HG03045 (cell line): ENCODE data around the gene DMWD.

Experiments used
- ATAC-seq: cut with Tn5 transposase; IDR thresholded peaks from one replicate; pipeline ENCODE4 v1.9.1; 2021; ENCODE audit warnings: mild to moderate bottlenecking, moderate library complexity; ENCODE audit not compliant: unreplicated experiment

DMWD gene, protein sequence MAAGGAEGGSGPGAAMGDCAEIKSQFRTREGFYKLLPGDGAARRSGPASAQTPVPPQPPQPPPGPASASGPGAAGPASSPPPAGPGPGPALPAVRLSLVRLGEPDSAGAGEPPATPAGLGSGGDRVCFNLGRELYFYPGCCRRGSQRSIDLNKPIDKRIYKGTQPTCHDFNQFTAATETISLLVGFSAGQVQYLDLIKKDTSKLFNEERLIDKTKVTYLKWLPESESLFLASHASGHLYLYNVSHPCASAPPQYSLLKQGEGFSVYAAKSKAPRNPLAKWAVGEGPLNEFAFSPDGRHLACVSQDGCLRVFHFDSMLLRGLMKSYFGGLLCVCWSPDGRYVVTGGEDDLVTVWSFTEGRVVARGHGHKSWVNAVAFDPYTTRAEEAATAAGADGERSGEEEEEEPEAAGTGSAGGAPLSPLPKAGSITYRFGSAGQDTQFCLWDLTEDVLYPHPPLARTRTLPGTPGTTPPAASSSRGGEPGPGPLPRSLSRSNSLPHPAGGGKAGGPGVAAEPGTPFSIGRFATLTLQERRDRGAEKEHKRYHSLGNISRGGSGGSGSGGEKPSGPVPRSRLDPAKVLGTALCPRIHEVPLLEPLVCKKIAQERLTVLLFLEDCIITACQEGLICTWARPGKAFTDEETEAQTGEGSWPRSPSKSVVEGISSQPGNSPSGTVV

DNA sequence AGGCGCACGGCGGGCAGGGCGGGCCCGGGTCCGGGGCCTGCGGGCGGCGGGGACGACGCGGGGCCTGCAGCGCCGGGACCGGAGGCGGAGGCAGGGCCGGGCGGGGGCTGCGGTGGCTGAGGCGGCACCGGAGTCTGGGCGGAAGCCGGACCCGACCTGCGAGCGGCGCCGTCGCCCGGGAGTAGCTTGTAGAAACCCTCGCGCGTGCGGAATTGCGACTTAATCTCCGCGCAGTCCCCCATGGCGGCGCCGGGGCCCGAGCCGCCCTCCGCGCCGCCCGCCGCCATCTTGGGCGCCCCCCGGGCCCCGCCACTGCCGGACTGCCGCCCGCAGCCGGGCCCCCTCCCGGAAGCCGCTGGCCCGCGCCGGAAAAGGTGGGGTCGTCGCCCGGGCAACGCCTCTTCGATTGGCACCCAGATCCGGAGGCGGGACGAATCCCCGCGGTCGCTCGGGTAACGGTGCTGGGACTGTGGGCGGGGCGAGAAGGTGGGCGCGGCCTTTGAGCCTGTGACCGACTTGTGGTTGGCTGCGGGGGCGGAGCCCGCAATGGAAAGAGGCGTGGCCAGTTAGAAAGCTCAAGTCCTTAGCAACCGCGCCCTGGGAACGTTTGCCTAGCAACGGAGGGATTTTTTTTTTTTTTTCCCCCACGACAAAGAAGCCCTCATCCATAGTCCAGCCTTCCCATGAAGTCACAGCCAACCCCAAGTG is at the start of gene DMWD:
Gene DMWD, minus strand, starts transcription at position 376 of the 708 bp plus-strand sequence. Its CDS starts 89 bp downstream, at position 287.
- ATAC-seq: peak; percentile 88

DNA sequence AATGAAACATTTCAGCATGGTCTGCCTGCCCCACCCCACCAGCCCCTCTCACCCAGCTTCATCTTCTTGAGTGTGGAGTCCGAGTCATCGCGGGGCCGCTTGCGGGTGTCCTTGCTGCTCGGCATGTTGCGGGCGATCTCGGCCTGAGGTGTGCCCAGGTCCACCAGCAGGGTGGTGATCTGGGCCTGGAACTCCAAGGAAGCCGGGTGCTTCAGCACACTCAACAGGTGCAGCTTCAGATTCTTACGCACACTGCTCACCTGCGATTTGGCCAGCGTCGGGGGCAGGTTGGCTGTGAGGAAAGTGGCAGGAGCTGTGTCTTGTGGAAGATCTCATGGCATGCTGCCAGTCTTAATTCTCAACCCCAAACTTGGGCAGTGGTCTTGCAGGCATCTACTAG is 49.6 kb upstream of the DMWD start:
- no peak for ATAC-seq

DNA sequence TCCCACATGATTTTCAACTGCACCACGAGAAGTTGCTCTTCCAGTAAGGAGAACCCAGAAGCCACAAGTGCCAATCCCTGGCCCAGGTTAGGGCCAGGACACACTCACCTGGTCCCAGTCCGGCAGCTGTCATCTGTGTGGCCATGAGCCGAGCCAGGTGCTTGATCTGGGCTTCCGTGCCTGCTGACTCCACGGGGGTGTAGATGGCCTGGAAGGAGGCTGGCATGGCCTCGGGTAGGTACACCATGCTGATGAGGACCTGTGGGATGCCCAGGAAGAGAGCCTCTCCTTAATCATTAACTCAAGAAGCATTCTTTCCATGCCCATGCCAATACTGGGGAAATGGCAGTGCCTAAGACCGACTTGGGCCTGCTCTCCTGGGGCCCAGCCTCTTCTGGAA is 42.3 kb upstream of the DMWD start:
- no peak for ATAC-seq

DNA sequence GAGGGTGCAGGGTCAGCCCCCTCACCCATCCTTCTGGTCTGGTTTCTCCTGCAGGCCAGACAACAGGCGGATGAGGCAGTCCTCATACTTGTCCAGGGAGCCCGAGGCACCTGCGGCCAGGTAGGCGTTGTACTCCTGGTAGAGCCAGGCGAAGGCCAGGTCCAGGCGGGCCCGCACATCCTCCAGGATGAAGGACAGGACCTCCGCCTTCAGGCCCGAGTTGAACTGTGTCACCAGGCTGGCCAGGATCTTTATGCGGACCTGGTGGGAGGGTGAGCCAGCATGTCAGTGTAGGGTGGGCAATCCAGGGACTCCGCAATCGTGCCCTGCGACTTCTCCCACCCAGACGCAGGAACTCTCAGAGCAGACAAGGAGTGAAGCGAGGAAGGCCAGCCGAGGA is 36.3 kb upstream of the DMWD start:
- no peak for ATAC-seq

DNA sequence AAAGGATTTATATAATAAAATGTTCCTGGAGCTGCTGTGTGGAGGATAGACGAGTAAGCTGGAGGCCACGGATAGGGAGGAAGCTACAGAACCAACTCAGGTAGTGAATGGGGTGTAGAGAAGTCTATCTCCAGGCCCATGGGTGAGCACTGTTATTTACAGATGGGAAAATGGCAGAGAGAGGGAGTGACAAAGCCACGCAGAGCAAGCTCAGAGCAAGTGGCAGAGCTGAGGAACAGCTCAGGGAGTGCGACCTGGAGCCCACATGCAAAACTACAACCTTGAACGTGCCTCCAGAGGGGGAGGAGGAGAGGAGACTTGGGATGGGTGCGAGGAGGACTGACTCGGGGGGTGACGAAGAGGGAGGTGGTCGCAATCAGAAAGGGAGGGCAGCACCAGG is 35.9 kb upstream of the DMWD start:
- ATAC-seq: no peak

DNA sequence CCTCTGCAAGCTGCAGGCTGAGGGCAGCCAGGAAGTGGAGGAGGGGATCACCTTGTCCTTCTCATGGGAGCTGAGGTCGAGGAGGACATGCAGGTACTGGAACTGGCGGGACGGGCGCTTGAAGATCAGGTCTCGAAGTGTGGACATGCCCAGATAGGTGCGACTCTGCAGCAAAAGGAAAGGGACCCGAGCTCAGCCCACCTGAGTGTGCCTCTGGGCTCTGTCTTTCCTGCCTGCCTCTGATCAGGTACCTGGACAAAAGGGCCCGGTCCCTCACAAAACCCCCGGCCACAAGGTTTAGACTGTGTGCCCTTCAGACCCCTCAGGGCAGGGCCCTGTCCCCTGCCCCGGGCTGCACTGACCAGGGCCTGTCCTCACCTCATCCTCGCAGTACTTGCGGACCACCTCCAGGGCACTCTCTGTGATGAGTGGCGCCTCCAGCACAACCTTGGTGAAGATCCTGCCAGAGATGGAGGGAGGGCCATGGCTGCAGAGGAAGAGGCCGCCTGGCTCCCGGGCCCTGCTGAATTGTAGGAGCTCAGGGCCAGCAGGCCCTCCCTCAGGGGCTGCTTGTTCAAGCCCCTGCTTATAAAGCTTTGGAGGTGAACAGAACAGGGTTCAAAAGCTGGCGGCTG is 34.9 kb upstream of the DMWD start:
- no peak for ATAC-seq

DNA sequence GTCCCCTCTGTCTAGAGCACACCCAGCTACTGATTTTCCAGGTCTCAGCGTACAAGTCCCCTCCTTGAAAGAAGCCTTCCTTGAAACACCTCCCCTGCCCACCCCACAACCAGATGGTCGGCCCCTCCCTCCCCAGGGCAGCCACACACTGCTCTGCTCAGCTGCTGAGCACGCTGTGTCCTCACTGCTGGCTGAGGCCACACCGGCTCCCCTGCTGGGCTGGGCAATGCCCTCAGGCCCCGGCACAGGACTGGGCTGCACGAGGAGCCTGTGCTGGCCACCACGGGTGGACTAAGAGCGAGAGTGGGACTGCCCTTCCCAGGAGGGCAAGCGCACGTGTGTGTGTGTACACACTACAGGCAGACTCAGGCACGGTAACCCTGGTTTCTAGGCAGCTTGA is 34.3 kb upstream of the DMWD start:
- no peak for ATAC-seq

DNA sequence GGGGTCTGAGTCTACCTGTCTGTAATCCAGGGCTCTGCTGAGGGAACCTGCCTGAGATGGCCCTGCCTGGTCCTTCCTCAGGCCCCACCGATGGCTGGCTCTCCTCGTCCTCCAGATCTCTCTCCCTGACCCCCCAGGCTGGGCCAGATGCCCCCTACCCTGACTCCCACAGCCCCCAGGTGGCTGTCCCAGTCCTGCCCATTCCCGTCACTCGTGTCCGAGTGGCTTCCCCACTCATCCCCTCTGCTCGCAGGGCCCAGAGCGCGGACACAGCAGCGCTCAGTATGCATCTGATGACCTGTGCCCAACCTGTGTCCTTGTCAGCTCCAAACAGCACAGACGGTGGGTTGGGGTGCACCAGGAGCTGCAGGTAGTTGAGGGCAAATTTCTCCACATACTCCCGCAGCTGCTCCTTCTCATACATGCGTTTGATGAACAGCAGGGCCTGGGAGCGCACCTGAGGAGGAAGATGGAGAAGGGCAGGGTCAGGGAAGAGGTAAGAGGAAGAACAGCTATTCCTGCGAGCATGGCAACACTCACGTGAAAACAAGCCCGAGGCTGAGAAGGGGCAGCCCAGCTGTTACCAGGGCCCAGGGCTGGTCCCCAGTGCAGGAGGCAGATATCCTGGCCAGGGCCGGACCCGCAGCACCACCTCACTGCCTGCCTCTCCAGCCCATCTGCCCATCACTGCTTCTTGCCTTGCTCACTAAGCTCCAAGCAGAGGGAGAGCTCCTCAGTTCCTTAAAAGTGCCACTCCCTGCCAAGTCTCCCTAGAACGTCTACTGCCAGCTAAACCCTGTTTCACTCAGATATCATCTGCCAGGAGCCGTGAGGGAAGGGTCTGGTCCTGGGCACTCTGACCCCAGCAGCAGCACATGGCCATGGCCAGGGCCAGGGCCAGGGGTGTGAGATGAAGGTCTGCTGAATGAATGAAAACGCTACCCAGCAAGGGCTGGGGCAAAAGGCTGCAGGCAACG is 33.6 kb upstream of the DMWD start:
- ATAC-seq: no peak

DNA sequence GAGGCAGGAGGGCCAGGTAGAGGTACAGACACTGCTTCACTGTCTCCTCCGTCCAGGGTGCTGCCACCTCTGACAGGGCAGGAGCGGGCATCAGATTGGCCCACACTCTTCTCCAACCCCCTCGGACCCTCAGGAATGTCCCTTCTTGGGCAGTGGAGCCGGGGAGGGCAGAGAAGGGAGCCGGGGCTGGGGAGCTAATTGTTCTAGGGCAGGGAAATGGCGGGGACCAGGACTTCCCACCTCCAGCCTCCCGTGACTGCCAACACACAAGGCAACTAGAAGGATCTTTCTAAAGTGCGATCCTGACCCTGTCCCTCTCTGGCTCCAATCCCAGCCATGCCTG is 32.6 kb upstream of the DMWD start:
- ATAC-seq: no peak

DNA sequence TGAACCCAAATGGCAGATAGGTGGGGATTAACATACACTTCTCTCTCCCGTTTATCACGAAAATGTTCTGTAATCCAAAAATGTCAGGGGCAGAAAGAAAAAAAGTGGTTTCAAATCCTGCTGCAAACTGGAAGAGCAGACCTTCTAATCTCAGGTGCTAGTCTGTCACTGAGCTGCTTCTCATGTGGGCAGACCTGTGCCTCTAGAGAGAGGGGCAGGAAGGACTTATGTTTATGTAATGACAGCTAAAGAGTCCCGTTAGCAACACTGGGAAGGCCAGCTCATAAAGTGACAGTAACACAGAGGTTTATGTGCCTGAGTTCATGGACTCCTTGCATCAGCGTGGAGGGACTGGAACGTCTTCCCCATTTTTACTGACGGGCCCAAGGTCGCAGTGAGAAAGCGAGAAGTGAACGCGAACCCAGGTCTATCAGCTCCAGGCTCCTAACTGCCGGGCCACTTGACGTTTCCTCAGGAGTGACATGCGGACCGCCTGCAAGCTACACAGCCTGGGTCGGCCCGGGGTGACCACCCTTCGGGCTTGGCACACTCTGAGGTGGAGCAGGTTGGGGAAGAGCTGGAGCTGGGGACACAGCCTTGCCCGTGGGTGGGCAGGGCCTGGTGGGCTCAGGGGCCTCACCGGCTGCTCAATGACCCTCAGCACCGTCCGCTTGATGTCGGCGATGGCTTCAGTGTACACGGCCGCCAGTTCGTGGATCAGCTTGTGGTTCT is 32.1 kb upstream of the DMWD start:
- no peak for ATAC-seq

DNA sequence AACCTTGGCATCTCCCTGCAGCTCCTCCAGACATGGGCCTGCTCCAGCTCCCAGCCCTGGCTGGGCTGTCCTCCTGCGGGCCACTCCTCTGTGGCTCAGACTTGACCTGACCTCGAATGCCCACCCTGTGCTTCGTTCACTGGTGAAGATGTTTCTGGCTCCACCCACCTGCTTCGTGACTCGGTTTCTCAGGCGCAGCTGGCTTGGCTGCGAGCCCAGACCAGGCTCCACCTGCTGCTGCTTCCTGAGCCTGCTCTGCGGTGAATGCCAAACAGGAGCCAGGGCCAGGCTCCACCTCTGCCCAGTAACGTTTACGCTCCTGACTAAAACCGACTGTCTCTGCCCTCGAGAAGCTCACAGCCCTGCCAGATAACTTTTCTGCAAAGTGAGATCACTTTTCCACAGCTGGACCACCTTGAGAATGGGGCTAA is 31.4 kb upstream of the DMWD start:
- ATAC-seq: no peak

DNA sequence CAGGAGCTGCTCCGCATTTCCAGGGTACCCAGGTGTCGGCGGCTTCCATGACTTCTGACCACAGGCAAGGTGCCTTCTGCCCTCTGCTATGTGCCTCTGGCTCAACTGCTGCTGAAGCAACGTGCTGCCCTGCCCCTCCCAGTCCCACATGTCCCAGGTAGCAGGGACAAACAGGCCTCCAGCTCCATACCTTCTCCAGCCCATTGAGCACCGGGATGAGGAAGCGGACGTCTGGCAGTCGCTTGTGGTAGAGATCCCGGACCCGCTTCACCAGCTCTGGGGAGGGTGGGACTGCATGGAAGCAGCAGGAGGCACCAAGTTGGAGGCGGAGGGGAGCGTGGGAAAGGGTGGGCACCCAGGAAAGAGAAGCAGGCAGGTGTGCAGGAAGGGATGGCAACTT is 30.5 kb upstream of the DMWD start:
- no peak for ATAC-seq

DNA sequence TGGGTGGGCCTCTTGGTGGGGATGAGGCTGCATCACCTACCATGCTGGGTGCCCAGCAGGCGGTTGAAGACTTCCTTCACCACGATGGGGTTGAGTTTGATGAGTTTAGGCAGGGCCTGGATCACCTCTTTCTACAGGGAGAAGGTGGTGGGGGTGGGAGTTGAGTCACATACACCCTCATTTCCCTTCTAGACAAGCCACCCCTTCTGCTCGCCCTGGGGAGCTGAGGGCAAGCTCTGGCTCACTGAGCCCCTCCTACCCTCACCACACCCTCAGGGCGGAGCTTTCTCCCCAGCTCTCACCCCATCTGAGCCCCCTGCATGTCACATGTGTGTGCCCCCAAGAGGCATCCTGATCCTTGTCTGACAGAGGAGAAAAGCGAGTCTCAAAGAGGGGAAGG is 30.1 kb upstream of the DMWD start:
- no peak for ATAC-seq

DNA sequence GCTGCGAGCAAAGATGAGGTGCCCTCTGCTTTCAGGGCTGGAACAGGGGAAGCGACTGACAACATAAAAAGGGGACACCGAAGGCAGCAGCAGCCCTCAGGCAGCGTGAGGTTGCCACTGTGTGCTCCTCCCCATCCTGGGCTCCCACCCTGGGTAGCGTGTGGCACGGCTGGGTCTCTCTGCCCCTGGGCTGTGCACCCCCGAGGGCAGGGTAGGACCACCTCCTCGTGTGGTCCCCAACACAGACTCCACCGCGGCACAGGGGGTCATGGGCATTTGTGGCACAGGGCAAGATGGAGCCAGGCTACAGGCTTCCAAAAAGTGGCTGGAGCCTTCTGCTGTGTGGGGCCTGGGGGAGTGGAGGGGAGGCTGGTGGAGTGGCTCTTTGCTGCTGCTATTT is 28.9 kb upstream of the DMWD start:
- no peak for ATAC-seq

DNA sequence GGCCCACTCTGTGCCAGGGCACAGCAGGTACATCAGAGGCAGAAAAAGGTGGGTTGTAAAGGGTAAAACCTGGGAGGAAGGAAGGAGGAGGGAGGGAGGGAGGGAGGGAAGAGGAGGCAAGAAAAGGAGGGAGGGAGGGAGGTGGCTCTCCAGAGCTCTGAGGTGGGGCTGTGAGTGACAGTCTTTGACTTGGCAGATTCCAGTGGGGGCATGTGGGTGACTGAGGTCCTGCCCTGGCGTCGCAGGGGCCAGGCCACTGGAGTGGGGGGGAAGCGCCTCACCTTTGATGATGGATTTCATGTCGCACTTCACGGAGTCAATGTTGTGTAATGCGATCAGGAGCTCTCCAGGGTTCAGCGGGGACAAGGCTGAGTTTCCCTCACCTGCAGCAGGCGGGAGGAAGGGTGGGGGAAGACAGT is 28.5 kb upstream of the DMWD start:
- no peak for ATAC-seq

DNA sequence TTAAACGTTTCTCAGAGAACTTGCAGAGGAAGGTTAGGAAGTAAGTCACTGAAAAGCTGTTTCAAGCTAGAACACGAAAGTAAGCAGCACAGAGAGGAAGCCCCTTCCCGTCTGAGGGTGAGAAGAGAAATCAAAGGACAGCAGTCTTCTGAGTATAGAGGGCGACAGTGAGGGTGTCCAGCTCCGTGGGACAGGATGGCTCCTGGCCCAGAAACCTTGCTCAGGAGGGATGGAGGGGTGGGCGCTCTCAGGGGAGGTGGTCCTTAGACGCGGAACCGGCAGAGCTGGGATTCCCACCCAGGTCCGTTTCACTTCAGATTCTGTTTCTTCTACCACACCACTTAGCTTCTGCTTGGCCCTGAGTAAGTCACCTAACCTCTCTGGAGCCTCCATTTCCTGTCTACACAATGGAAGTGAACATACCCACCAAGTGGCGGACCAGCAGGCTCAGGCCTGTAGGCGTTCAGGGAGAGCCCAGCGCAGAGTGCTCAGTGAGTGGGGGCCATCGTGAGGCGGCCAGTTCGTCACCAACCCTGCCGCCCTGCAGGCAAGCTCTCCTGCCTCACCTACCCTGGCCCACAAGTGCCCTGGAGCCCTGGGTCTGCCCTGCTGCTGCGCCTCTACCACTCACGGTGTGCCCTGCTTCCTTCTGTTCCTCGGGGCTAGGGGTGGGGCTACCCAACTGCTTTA is 27.9 kb upstream of the DMWD start:
- no peak for ATAC-seq

DNA sequence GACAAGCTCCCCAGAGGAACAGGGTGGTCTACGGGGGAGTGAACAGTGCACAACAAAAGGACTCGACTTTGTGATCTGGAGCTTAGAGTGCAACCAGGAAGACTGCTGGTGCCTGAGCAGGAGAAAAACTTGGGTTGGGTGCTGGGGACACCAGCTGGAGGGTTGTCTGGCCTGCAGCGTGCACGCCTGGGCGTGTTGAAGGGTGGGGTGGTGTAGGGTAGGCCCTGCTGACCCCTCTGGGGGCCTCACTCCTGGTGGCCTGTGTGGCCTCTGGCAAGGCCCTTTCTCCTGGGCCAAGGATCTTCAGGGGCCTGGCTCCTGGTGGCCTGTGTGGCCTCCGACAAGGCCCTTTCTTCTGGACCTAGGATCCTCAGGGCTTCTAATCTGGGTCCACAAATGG is 27.1 kb upstream of the DMWD start:
- ATAC-seq: no peak

DNA sequence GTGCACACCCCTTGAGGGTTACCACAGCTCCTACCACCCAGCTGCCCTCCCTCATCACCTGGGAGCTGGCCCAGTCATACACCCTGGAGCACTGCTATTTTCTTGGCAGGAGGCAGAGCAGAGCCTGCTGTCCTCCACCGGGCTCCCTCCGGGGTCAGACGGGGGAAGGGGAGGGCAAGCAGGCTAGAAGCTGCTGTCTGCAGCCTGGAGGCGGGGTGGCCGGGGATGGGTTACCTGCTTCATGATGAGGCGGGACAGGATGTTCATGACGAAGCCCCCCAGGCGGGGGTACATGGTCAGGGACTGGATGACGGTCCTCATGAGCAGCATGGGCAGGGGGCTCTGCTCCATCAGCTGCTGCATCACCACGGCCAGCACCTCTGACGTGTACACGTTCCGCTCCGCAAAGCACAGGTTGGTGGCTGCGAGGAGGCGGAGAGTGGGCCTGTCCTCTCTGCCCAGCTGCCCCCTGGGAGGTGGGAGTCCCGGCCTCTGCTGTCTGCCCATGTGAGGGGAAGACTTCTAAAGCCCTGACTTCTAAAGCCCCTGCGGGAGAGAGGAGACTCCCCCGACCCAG is 25.2 kb upstream of the DMWD start:
- no peak for ATAC-seq
